SU-DHL-6 (cell line): ENCODE data around the gene APOL1.
A peak's percentile ranks its signal among the peaks of the same experiment; 100 is the strongest.

ENCODE experiments used
- H2AFZ ChIP-seq: fragments of 200-600 bp; sonication (generic); 2 replicates; pipeline ENCODE4 v1.6.1; 2014; ENCODE audit warnings: low read depth, mild to moderate bottlenecking, moderate library complexity, mixed read lengths, antibody characterized with exemption, low read length; ENCODE audit not compliant: severe bottlenecking
- H3F3A ChIP-seq: fragments of 200-600 bp; shearing (Covaris generic); 2 replicates; pipeline ENCODE4 v1.6.0; 2016; ENCODE audit warnings: antibody characterized with exemption, mild to moderate bottlenecking; ENCODE audit not compliant: insufficient read depth
- H3K27ac ChIP-seq: fragments of 200-600 bp; sonication (generic); 2 replicates; pipeline ENCODE4 v1.5.1; 2016; ENCODE audit warnings: low read depth, mild to moderate bottlenecking, low read length, moderate library complexity, mixed read lengths
- H3K27me3 ChIP-seq: fragments of 200-600 bp; sonication (generic), shearing (Covaris generic); 2 replicates; pipeline ENCODE4 v1.6.0; 2014; ENCODE audit warnings: mild to moderate bottlenecking, low read length
- H3K36me3 ChIP-seq: fragments of 200-600 bp; sonication (generic); 2 replicates; pipeline ENCODE4 v1.6.1; 2014; ENCODE audit warnings: mild to moderate bottlenecking, low read length, mixed read lengths
- H3K4me2 ChIP-seq: fragments of 300-600, 200-600 bp; shearing (Covaris generic), sonication (generic); 2 replicates; pipeline ENCODE4 v1.6.0; 2014; ENCODE audit warnings: low read length, low read depth, mild to moderate bottlenecking; ENCODE audit not compliant: poor library complexity, severe bottlenecking
- H3K4me3 ChIP-seq: fragments of 200-600 bp; sonication (generic); 2 replicates; pipeline ENCODE4 v1.5.1; 2014; ENCODE audit warnings: antibody characterized with exemption, low read length, mild to moderate bottlenecking, mixed read lengths; ENCODE audit not compliant: insufficient read depth, poor library complexity, severe bottlenecking
- H3K79me2 ChIP-seq: fragments of 200-600 bp; sonication (generic); 2 replicates; pipeline ENCODE4 v1.6.1; 2014; ENCODE audit warnings: mild to moderate bottlenecking, low read length, moderate library complexity; ENCODE audit not compliant: insufficient read depth
- H3K9ac ChIP-seq: fragments of 200-600 bp; sonication (generic); 2 replicates; pipeline ENCODE4 v1.7.0; 2014; ENCODE audit warnings: mild to moderate bottlenecking, low read length
- H3K9me2 ChIP-seq: fragments of 200-600 bp; sonication (generic); replicated peaks from 2 replicates; pipeline ENCODE4 v1.6.1; 2014; ENCODE audit warnings: low read length; ENCODE audit not compliant: insufficient read depth
- H3K9me3 ChIP-seq: fragments of 200-600 bp; sonication (generic); 2 replicates; pipeline ENCODE4 v1.6.1; 2014; ENCODE audit warnings: low read length, mixed read lengths; ENCODE audit not compliant: insufficient read depth
- H4K20me1 ChIP-seq: fragments of 200-600 bp; sonication (generic); 2 replicates; pipeline ENCODE4 v1.6.1; 2014; ENCODE audit warnings: low read depth, mild to moderate bottlenecking, antibody characterized with exemption, low read length, moderate library complexity, mixed read lengths
- EZH2phosphoT487 ChIP-seq: fragments of 200-600 bp; sonication (generic), shearing (Covaris generic); conservative IDR thresholded peaks from 2 replicates; pipeline ENCODE4 v1.6.1; 2018; ENCODE audit warnings: mild to moderate bottlenecking, antibody characterized with exemption, low read length, moderate library complexity, mixed read lengths
- TF ChIP-seq, protein P1 (sequence below): fragments of 200-600 bp; sonication (generic); IDR thresholded peaks from one replicate; pipeline ENCODE4 v1.5.1; 2017; ENCODE audit warnings: antibody characterized with exemption, mild to moderate bottlenecking, low read length, moderate library complexity; ENCODE audit not compliant: insufficient read depth, poor library complexity, severe bottlenecking

The APOL1 gene

DNA sequence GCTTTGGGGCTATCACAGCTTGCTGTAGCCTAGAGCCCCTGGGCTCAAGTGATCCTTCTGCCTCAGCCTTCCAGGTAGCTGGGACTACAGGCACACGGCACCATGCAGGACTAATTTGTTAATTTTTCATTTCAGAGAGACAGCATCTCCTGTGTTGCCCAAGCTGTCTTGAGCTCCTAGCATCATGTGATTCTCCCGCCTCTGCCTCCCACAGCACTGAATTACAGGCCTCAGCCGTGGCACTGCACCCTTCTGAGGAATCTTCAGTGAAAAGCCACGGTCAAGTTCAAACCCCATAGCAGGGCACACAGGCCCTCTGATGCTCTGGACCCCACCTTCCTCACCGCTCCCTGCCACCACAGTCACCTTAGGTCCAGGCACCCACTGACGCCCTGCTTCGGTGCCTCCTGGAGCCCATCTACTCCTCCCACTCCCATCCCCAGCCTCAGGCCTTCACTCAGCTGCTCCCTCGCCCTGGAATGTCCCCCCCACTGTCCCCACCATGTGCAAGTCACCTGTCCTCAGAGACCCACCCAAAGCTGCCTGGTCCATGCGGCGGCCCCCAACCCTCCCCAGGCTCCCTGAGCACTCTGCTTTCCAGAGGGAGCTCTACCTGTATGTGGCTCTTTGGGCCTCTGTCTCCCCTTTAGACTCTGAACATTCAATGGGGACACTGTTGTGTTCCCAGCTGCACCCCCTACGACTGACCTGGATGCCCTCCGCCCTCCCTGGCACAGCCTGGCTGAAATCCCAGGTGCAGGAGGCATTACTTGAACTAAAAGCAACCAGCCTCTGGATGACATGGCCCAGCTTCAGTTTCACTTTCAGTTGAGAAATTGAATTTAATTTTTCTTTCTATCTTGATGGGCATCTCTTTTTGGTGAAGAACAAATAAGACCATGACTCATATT lies 15.2 kb upstream of the APOL1 start:
- Histone ChIP-seq H3K27me3 (no peaks in the 10 kb centered on the region), H3K9ac (no peak overlapping the region), H3K9me3 (no peaks in the 10 kb centered on the region), H3K4me2 (no peak overlapping the region), H3K9me2 (no peaks in the 10 kb centered on the region), H2AFZ (no peak overlapping the region), H4K20me1 (no peaks in the 10 kb centered on the region), H3K36me3 (no peaks in the 10 kb centered on the region), H3K27ac (no peak overlapping the region), H3K79me2 (no peaks in the 10 kb centered on the region), H3F3A (no peaks in the 10 kb centered on the region), H3K4me3 (no peak overlapping the region)
- no peak for TF ChIP-seq EZH2phosphoT487
- TF ChIP-seq, protein P1, sequence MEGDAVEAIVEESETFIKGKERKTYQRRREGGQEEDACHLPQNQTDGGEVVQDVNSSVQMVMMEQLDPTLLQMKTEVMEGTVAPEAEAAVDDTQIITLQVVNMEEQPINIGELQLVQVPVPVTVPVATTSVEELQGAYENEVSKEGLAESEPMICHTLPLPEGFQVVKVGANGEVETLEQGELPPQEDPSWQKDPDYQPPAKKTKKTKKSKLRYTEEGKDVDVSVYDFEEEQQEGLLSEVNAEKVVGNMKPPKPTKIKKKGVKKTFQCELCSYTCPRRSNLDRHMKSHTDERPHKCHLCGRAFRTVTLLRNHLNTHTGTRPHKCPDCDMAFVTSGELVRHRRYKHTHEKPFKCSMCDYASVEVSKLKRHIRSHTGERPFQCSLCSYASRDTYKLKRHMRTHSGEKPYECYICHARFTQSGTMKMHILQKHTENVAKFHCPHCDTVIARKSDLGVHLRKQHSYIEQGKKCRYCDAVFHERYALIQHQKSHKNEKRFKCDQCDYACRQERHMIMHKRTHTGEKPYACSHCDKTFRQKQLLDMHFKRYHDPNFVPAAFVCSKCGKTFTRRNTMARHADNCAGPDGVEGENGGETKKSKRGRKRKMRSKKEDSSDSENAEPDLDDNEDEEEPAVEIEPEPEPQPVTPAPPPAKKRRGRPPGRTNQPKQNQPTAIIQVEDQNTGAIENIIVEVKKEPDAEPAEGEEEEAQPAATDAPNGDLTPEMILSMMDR = no peak

DNA sequence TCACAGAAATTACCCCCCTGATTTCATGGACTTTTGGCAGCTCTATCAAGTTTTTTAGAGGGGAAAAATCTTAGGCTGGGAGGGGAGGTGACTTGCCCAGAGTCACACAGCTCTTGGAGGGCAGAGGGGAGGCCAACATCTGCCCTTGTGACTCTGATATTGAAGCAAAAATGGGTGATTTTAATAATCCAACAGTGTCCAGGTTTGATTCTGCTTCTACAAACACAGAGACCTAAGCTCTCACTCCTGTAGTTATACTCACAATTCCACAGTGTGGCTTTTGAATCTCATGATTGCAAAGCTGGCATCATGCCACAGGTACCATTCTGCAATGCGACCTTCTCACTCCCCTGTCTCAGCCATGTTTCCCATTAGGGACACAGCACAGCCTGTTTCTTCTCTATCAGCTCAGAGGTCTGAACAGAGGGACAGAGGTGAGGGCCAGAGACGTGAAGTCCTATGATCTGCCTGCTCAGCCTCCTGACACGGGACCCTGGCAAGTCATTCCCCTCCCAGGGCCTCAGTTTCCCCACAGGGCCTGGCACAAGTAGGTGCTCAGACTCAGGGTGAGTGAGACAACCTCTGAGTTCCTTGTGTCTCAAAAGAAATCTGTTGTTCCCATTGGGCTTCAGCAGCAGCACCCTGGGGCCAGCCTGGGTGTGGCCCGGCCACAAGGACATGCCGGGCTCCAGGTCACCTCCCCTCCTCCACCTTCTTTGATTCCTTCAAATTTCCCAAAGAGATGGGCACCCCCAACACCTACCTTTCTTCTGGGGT lies 14.4 kb upstream of the APOL1 start:
- Histone ChIP-seq H3F3A (no peaks in the 10 kb centered on the region), H4K20me1 (no peaks in the 10 kb centered on the region), H2AFZ (peak overlapping the region; percentile 37), H3K79me2 (no peaks in the 10 kb centered on the region), H3K9ac (no peak overlapping the region), H3K9me3 (no peaks in the 10 kb centered on the region), H3K36me3 (no peaks in the 10 kb centered on the region), H3K27ac (no peak overlapping the region), H3K9me2 (no peaks in the 10 kb centered on the region), H3K27me3 (no peaks in the 10 kb centered on the region), H3K4me2 (peak overlapping the region; percentile 42), H3K4me3 (no peak overlapping the region)
- no peak for TF ChIP-seq EZH2phosphoT487
- TF ChIP-seq, protein P1 = no peak

DNA sequence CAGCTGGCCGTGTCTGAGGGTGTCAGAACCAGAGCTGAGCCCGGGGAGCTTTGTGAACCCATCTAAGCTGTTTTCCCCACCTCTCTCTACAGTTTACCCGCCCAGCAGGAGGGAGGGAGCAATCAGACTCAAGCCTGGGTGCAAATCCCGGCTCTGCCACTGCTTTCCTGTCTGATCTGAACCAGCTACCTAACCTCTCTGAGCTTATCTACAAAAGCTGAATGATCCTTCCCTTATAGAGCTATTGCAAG lies 13.9 kb upstream of the APOL1 start:
- Histone ChIP-seq H2AFZ (peak overlapping the region; percentile 37), H3K27ac (no peak overlapping the region), H3F3A (no peaks in the 10 kb centered on the region), H3K79me2 (no peaks in the 10 kb centered on the region), H3K9me3 (no peaks in the 10 kb centered on the region), H3K4me3 (no peak overlapping the region), H4K20me1 (no peaks in the 10 kb centered on the region), H3K27me3 (no peaks in the 10 kb centered on the region), H3K9me2 (no peaks in the 10 kb centered on the region), H3K9ac (peak overlapping the region; percentile 19; the same call in 1 of the 2 replicates), H3K36me3 (no peaks in the 10 kb centered on the region), H3K4me2 (peak overlapping the region; percentile 42)
- TF ChIP-seq EZH2phosphoT487 = no peak
- TF ChIP-seq, protein P1 = no peak
